DMS79 treated with DMSO at 0.1 percent for 48 hours (cell line): Measurements from ENCODE around the gene KIF18A.
"Not testable (repeated sequence)": the region's sequence is repeated elsewhere in the genome, so short reads cannot be mapped to it uniquely, and the experiment has no call there.

Experiments
- DNase-seq: peaks from one replicate; lab custom pipeline; 2025; lab: John Stamatoyannopoulos, UW

KIF18A gene

GRCh38 chr11:28107750-28108618 is at the start of gene KIF18A, which contains the start of gene METTL15:
KIF18A (minus strand) TSS chr11:28108156; CDS start chr11:28097947, 10,209 bp downstream.
METTL15 (plus strand) TSS chr11:28108388; CDS start chr11:28113335, 4,947 bp downstream.
- DNase-seq, result peak; percentile 96

GRCh38 chr11:28153586-28153985 is 45.6 kb upstream of the KIF18A start:
- DNase-seq, result no peak

GRCh38 chr11:28152743-28153142 is 44.8 kb upstream of the KIF18A start:
- no peak for DNase-seq

- no peak for DNase-seq
Measured at GRCh38 chr11:28146123-28146751, 38.3 kb upstream of the KIF18A start.

GRCh38 chr11:28144808-28145207 is 36.9 kb upstream of the KIF18A start:
- no peak for DNase-seq

GRCh38 chr11:28142724-28143123 is 34.8 kb upstream of the KIF18A start:
- no peak for DNase-seq

- DNase-seq, result no peak
Measured at GRCh38 chr11:28140689-28141455, 32.9 kb upstream of the KIF18A start.

DNA sequence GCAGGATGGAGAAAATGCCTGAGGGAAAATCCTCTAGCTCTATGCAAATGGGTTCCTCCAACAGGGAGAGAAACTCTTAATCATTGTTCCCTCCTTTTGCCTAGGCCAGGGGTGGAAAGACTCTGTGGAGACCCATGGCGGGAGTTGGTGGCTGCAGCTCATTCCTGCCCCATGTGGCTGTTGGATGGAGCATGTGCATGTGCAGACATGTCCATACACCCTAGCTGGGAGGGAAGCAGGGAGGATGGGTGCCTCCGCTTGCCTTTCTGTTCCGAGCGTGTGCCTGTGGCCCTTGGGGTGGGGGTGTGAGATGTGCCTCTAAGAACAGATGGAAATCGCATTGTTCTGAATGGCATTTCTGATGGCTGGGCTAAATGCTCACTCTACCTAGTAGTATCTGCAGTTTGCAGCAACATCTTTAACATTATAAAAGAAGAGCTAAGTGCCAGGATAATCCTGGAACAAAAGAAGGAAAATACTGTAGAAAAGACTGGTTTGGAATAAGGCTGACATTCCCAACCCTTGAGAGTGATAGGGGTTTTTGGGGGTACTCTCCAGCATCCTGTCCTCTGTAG is 32.0 kb upstream of the KIF18A start:
- DNase-seq, result no peak

GRCh38 chr11:28137832-28138231 is 29.9 kb upstream of the KIF18A start:
- no peak for DNase-seq

GRCh38 chr11:28137366-28137765 is 29.4 kb upstream of the KIF18A start:
- no peak for DNase-seq

GRCh38 chr11:28136157-28136556 is 28.2 kb upstream of the KIF18A start:
- not testable (repeated sequence) for DNase-seq

- DNase-seq, result no peak
Measured at GRCh38 chr11:28133146-28133545, 25.2 kb upstream of the KIF18A start.

DNA sequence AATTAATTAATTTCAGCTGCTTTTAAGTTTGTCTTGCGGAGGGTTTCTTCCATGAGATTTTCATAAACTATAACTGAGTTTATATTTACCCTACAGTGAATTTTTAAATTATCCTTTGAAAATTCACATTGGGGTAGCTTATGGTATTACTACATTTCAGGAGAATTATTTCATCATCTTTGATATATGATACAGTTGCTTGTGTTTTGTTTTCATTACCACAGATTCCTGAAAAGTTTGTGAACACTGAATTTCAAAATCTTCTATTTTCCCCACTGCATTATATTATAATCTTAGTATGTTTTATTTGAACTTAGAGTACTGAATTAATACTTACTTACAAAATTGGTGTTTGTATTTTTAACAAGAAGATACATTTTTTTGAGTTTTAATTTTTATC is 24.6 kb upstream of the KIF18A start:
- no peak for DNase-seq

DNA sequence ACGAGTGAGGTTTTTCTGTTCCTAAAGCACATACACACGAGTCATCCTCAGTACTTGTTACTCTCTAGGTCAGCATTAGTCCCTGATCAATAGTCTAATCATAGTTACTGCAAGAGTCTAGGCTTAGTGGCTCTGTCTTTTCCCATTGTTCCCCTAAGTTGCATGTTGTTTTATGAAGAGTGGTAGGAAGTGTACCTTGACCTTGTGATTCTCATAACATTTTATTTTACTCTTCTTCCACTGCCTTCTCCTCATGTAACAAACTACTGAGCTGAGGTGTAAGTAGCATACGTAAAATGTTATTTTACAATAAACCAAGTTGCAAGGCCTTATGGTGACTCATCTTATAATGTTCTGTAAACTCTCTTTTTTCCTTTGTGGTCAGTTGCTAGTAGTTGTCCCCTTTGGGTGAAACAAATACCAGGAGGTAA is 15.2 kb upstream of the KIF18A start:
- no peak for DNase-seq

GRCh38 chr11:28117712-28118111 is 9.8 kb upstream of the KIF18A start:
- DNase-seq, result no peak

DNA sequence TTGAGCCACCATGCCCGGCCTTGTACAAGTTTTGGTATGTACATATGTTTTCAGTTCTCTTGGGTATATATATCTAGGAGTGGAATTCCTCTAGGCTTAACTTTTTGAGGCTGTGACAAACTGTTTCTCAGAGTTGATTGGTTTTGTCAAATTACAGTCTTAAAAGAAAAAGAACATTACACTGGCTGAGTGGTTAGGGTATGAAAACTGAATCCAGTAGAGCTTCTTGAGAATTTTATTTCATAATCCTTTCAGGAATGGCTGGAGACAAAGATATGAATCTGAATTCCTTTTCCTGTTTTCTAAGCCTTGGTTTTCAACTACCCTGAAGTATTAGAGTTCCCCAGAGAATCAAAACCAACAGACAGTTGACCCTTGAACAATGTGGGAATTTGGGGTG is 6.8 kb upstream of the KIF18A start:
- DNase-seq, result no peak

- DNase-seq, result no peak
Measured at GRCh38 chr11:28114116-28114515, 6.2 kb upstream of the KIF18A start.

DNA sequence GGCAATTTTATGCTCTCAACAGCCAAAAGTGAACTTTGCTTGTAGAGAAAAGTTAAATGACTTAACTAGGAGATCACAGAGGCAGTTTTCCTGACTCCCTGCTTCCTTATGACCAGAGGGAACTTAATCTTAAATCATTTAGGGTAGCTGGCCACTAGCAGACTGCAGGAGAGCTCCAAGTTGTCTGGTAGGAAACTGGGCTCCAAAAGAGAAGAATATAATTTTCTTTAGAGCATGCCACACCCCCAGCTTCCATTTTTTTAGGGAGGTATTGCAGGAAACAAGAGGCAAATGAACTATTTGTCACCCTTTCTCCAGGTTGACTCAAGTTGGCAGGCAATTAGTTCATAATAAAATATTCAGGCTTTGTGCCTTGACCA is 2.9 kb upstream of the KIF18A start:
- no peak for DNase-seq

DNA sequence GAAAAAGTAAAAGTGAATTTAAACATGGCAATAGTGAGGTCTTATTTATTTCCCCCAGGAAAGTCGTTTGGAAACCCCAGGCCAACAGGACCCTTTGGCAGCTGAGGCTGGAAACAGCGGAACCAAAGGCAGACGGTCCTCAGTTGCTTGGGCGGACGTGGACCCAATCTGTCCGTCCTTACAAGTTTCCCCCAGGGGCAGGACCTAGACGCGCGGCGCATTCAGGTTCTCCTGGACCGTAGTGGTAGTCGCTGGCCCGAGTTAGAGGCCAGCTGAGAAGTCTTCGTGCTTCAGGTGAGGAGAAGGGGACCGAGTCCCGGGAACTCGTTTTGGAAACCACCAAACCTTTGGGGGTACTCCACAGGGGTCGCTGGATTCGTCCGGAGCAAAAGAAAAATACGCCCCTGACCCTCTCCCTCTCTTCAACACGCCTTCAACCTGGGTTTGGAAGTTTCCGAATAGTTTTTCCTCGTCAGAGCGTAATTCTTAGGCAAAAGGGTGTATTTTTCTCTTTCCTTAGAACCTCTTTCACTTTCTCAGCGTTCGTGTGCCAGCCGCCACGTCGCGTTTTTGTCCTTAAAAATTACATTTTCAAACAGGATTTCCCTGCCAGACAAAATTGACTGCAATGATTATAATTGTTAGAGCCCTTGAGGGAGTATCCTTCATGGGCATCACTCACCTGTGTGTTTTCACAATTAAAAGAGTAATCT is 2.3 kb upstream of the KIF18A start:
- peak; percentile 73 for DNase-seq

DNA sequence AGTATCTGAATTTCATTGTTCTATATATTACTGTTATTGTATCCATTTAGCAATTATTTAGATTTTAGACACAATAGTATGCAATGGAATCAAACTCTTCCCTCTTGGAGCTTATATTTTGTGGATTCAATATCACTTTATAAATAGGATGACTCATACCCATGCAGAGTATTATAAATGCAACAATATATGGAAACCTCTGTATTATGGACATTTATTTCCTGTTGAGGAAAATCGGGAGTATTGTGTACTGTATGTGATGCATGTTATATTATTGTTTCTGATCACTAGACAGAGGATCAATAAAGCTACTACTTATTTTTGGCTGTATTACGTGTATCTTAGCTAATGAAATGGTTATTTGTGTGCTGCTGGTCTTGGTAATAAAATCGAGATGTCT is 1.0 kb upstream of the KIF18A start:
- DNase-seq, result no peak

GRCh38 chr11:28107191-28107749 is 686 bp downstream of the KIF18A start:
- peak; percentile 84 for DNase-seq
